A673 (cell line): Measurements from ENCODE around the gene TSC22D3. TPM values are rescaled to one million over a fixed set of nuclear protein-coding genes. Genes with fewer than 3 reads are reported as not detected.

Experiments
- BruUV-seq: library from RNA; stranded (reverse); fragments of 400-500 nt; replicated peaks from 2 replicates; lab custom pipeline; 2021; lab: Mats Ljungman, UMichigan
- CTCF ChIA-PET: fragments of 300-600 bp; sonication (Branson Sonifier 250); formaldehyde crosslinking; loops from one replicate; lab custom pipeline; 2022; ENCODE audit warnings: antibody characterized with exemption; lab: Charles Lee
- POLR2A ChIA-PET: fragments of 300-600 bp; sonication (Branson Sonifier 250); formaldehyde crosslinking; loops from one replicate; lab custom pipeline; 2022; ENCODE audit warnings: antibody characterized with exemption; ENCODE audit not compliant: low non-redundant PET; lab: Charles Lee
- DNase-seq: peaks from one replicate; pipeline ENCODE4 v3.0.0-alpha.2; 2015; ENCODE audit warnings: low spot score
- H3K27ac ChIP-seq: fragments of 200-600 bp; sonication (generic); 2 replicates; pipeline ENCODE4 v1.5.1; 2016; ENCODE audit warnings: mixed run types, low read depth, mild to moderate bottlenecking, mixed read lengths, antibody characterized with exemption, low read length; ENCODE audit not compliant: poor library complexity, severe bottlenecking
- H3K27me3 ChIP-seq: fragments of 200-600 bp; sonication (generic); replicated peaks from 2 replicates; pipeline ENCODE4 v1.6.1; 2017; ENCODE audit warnings: mixed run types, low read depth, mild to moderate bottlenecking, mixed read lengths, antibody characterized with exemption, low read length; ENCODE audit not compliant: insufficient read depth, poor library complexity
- H3K36me3 ChIP-seq: fragments of 200-600 bp; sonication (generic); 2 replicates; pipeline ENCODE4 v1.6.1; 2016; ENCODE audit warnings: mixed run types, mild to moderate bottlenecking, mixed read lengths, antibody characterized with exemption, low read length; ENCODE audit not compliant: insufficient read depth, poor library complexity, severe bottlenecking
- H3K4me1 ChIP-seq: fragments of 200-600 bp; sonication (generic); 2 replicates; pipeline ENCODE4 v1.6.1; 2017; ENCODE audit warnings: mixed run types, mild to moderate bottlenecking, mixed read lengths, antibody characterized with exemption, low read length; ENCODE audit not compliant: insufficient read depth, poor library complexity, severe bottlenecking
- H3K4me3 ChIP-seq: fragments of 200-600 bp; sonication (generic); 2 replicates; pipeline ENCODE4 v1.5.1; 2016; ENCODE audit warnings: low read depth, mixed run types, mild to moderate bottlenecking, mixed read lengths, low read length; ENCODE audit not compliant: poor library complexity, severe bottlenecking
- H3K9me3 ChIP-seq: fragments of 200-600 bp; sonication (generic); 2 replicates; pipeline ENCODE4 v1.6.1; 2016; ENCODE audit warnings: mixed run types, low read depth, mild to moderate bottlenecking, mixed read lengths, antibody characterized with exemption, low read length; ENCODE audit not compliant: poor library complexity, severe bottlenecking
- CTCF ChIP-seq: fragments of 300-800, 200-600 bp; sonication (generic); conservative IDR thresholded peaks from 2 replicates; pipeline ENCODE4 v1.5.1; 2017; ENCODE audit warnings: low read depth, mild to moderate bottlenecking, antibody characterized with exemption, low read length, moderate library complexity, mixed read lengths
- EZH2 ChIP-seq: fragments of 200-600 bp; sonication (generic); IDR thresholded peaks from 2 replicates; pipeline ENCODE4 v1.6.1; 2017; ENCODE audit warnings: borderline replicate concordance, low read depth, mild to moderate bottlenecking, mixed read lengths, antibody characterized with exemption, low read length; ENCODE audit not compliant: poor library complexity, severe bottlenecking
- intact Hi-C: fragments of 100-400 bp; cut with micrococcal nuclease; formaldehyde crosslinking; loops from one replicate; pipeline ENCODE4 v1.10.0; 2022; ENCODE audit not compliant: unreplicated experiment
- total RNA-seq: library from RNA; stranded (reverse); gene quantifications from 2 replicates; pipeline ENCODE4 v1.2.3, GENCODE V29; 2021

TSC22D3 gene
- total RNA-seq, 1 experiment from 2014 or later, result 10.6 TPM

GRCh38 chrX:107715331-107716117, 60.1 kb downstream of the TSC22D3 start:
- no peaks in the 10 kb centered on the region for H3K27me3 ChIP-seq
- ChIA-PET POLR2A (no interaction called here), CTCF (interaction anchor here (0.6 kb wide), 1 partner anchor 62 kb away, joined by 3 read pairs; the partner anchor contains the start of gene NCBP2L)
- no peaks in the 10 kb centered on the region for H3K9me3 ChIP-seq
- peak overlapping the region; percentile 55 for H3K4me3 ChIP-seq
- intact Hi-C loops, result loop anchor here (2.0 to 5.0 kb wide), 3 partner anchors 38 to 61 kb away; partner anchors contain the start of gene NCBP2L
- H3K4me1 ChIP-seq, result peaks cover 4% of the 10 kb centered on the region
- H3K36me3 ChIP-seq, result no peaks in the 10 kb centered on the region
- no TSS peak for BruUV-seq
- no peak for DNase-seq
- TF ChIP-seq EZH2 (no peak), CTCF (no peak)
- peak overlapping the region; percentile 68 for H3K27ac ChIP-seq

GRCh38 chrX:107714206-107714891, 61.2 kb downstream of the TSC22D3 start:
- Histone ChIP-seq H3K27me3 (no peaks in the 10 kb centered on the region), H3K4me3 (no peak overlapping the region), H3K27ac (no peak overlapping the region), H3K4me1 (peaks cover 4% of the 10 kb centered on the region), H3K36me3 (no peaks in the 10 kb centered on the region), H3K9me3 (no peaks in the 10 kb centered on the region)
- no peak for DNase-seq
- ChIA-PET CTCF (no interaction called here), POLR2A (interaction anchor here (0.6 kb wide), 1 partner anchor 817 kb away, joined by 3 read pairs; no protein-coding TSS in a partner anchor)
- intact Hi-C loops, result no loop called here
- TF ChIP-seq CTCF, result no peak
- TF ChIP-seq EZH2, result no peak
- BruUV-seq, result no TSS peak

- POLR2A ChIA-PET, result interaction anchor here (0.6 kb wide), 1 partner anchor 816 kb away, joined by 3 read pairs; no protein-coding TSS in a partner anchor
- Histone ChIP-seq H3K27ac (no peak overlapping the region), H3K36me3 (no peaks in the 10 kb centered on the region), H3K4me3 (no peak overlapping the region), H3K4me1 (peaks cover 4% of the 10 kb centered on the region), H3K27me3 (no peaks in the 10 kb centered on the region), H3K9me3 (no peaks in the 10 kb centered on the region)
- no TSS peak for BruUV-seq
- CTCF ChIA-PET, result no interaction called here
- intact Hi-C loops, result no loop called here
- no peak for TF ChIP-seq EZH2
- no peak for TF ChIP-seq CTCF
- DNase-seq, result no peak
Observed at GRCh38 chrX:107713543-107714205, 61.9 kb downstream of the TSC22D3 start.
